ENCODE results near the gene PCSK4.

DNA sequence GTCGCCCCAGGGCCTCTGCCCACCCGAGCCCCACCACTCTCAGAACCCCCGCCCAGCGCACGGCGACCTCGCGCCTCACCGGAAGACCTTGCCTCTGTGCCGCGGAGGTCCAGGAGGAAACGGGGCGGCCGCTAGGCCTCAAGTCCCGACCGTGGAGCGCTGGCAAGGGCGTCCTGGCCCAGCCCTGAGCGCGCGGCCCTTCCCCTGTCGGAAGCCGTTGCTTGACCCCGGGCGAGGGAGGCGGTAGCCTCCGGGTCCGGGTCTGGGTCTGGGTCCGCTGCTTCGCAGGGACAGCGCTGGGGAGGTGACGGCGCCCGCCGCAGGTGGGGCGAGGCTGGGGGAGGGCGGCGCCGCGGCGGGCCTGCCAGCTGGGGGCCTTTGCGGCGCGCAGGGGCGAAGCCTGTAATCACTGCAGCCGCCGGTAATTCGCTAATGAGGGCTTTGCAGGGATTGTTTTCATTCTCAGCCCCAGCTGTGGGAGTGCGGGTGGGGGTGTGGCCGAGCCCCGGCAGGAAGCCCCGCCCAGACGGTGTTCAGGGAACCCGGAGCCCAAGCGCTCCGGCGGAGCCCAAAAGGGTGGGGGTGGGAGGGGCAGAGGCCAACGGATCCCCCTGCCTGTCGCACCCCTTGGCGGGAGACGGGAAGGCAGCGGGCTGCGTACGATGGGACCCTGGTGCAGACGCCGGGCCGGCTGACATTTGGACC lies 19.7 kb downstream of the PCSK4 start:
- TF ChIP-seq, protein P1, sequence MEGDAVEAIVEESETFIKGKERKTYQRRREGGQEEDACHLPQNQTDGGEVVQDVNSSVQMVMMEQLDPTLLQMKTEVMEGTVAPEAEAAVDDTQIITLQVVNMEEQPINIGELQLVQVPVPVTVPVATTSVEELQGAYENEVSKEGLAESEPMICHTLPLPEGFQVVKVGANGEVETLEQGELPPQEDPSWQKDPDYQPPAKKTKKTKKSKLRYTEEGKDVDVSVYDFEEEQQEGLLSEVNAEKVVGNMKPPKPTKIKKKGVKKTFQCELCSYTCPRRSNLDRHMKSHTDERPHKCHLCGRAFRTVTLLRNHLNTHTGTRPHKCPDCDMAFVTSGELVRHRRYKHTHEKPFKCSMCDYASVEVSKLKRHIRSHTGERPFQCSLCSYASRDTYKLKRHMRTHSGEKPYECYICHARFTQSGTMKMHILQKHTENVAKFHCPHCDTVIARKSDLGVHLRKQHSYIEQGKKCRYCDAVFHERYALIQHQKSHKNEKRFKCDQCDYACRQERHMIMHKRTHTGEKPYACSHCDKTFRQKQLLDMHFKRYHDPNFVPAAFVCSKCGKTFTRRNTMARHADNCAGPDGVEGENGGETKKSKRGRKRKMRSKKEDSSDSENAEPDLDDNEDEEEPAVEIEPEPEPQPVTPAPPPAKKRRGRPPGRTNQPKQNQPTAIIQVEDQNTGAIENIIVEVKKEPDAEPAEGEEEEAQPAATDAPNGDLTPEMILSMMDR (IDR thresholded peaks at IDR 0.05) = no peak
- TF ChIP-seq POLR2AphosphoS5 (IDR thresholded peaks at IDR 0.05) (no peak), EP300 (IDR thresholded peaks at IDR 0.05; ENCODE audit: low read depth) (no peak)

Measured in transverse colon (tissue), 4 donors.